ENCODE data around the gene CKMT2. TPM values are rescaled to one million over a fixed set of nuclear protein-coding genes. Genes with fewer than 3 reads are reported as not detected.

Gene CKMT2
- total and polyA plus RNA-seq, 7 donors, result 0.96 to 11.1 (median 4.6) TPM

DNA sequence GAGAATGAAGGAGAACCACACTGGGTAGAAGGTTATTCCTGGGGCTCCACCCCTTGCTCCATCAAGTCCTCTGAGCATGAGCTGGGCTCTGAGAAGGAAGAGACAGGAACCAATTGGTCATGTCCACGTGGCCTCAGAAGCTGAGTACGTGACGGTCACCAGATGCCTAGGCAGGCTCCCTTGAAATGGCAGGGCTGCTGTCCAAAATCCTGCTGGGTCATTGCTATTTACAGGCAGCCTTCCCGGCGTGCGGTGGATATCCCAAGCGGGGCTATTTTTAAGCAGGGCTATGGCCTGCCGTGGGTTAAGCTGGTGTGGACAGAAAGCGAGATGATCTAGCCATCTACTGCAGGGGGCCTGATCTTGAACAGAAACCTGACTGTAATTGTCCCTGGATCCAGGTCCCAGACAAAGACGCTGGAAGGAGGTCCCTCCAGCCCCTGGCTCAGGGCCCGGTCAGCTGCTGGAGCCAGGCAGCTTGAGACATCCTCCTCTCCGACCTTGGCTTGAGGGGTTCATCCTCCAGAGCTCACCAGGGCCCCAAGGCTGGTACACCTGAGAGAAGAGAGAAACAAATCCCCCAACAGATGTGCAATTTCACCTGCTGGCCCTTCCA, 550 bp upstream of the CKMT2 start:
- peak; percentile 20 to 65 (median 38) for TF ChIP-seq POLR2AphosphoS5 (IDR thresholded peaks at IDR 0.05)
- TF ChIP-seq EP300 (IDR thresholded peaks at IDR 0.05), result peak in 1 of 4 donors; percentile 44
- TF ChIP-seq, protein P1, sequence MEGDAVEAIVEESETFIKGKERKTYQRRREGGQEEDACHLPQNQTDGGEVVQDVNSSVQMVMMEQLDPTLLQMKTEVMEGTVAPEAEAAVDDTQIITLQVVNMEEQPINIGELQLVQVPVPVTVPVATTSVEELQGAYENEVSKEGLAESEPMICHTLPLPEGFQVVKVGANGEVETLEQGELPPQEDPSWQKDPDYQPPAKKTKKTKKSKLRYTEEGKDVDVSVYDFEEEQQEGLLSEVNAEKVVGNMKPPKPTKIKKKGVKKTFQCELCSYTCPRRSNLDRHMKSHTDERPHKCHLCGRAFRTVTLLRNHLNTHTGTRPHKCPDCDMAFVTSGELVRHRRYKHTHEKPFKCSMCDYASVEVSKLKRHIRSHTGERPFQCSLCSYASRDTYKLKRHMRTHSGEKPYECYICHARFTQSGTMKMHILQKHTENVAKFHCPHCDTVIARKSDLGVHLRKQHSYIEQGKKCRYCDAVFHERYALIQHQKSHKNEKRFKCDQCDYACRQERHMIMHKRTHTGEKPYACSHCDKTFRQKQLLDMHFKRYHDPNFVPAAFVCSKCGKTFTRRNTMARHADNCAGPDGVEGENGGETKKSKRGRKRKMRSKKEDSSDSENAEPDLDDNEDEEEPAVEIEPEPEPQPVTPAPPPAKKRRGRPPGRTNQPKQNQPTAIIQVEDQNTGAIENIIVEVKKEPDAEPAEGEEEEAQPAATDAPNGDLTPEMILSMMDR (IDR thresholded peaks at IDR 0.05), result no peak
- no peak for TF ChIP-seq POLR2A (IDR thresholded peaks at IDR 0.05)
- Histone ChIP-seq H3K27me3 (no peaks in the 10 kb centered on the region), H3K36me3 (no peaks in the 10 kb centered on the region), H3K4me1 (peaks cover 0 to 31% (median 22%) of the 10 kb centered on the region in 4 donors), H3K4me3 (peak overlapping the region; percentile 15 to 47 (median 44)), H3K27ac (peak overlapping the region; percentile 72 to 80 (median 78)), H3K9me3 (no peaks in the 10 kb centered on the region)
- intact Hi-C loops (cut with DNase I), result loop anchor here (2.0 kb wide), 1 partner anchor 66 kb away; no protein-coding TSS in a partner anchor
- peak; percentile 82 for DNase-seq
- 78 to 84% methylated on average over 12 of the region's 12 CpGs for WGBS, 2 donors

DNA sequence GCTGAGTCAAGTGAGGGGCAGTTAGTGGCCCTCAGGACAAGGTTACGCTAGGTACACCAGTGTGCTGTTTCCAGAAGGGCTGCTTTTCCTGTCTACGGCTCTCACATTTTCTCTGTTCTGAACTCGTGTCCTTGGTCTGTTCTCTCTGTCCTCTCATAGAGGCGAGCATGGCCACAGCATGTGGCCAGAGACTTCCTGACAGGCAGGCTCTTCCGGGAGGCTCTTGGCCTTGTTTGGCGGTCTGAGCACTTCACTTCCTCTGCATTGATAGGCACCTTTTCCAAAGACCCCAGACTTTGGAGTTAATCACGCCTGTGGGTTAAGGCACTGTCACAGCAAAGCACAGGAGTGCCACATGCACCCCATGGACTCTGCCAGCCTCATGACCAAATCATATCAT, 1.2 kb downstream of the CKMT2 start:
- intact Hi-C loops (cut with DNase I), result no loop called here
- DNase-seq, result no peak
- H3K4me1 ChIP-seq, result peaks cover 0 to 31% (median 22%) of the 10 kb centered on the region in 4 donors

DNA sequence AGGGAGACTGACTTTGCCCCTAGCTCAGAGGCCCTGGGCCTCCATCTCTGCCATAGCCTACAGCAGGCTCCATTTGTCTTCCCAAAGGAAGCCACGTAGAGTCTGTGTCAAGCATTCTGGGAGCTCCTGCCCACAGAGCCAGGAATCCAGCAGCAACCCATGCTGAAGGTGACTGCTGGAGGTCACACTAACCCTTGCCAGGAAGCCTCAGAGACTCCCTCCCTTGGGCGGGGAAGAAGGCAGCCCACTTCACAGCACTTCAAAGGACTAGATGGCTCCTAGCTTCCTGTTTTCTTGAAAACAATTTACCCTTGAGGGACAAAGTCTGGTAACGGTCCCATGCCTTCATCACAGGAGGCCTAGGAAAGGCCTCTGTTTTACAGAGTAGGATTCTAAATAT, 1.7 kb downstream of the CKMT2 start:
- H3K9me3 ChIP-seq, result no peaks in the 10 kb centered on the region
- no peaks in the 10 kb centered on the region for H3K27me3 ChIP-seq
- 69 to 81% methylated on average over 3 of the region's 3 CpGs for WGBS, 2 donors
- peaks cover 0 to 31% (median 22%) of the 10 kb centered on the region in 4 donors for H3K4me1 ChIP-seq
- no peaks in the 10 kb centered on the region for H3K36me3 ChIP-seq
- intact Hi-C loops (cut with DNase I), result no loop called here
- H3K27ac ChIP-seq, result peak overlapping the region in 3 of 4 donors; percentile 3 to 80 (median 78)
- TF ChIP-seq POLR2AphosphoS5 (IDR thresholded peaks at IDR 0.05), result no peak
- TF ChIP-seq, protein P1 (IDR thresholded peaks at IDR 0.05), result no peak
- no peak for TF ChIP-seq EP300 (IDR thresholded peaks at IDR 0.05)
- TF ChIP-seq POLR2A (IDR thresholded peaks at IDR 0.05), result no peak
- H3K4me3 ChIP-seq, result no peak overlapping the region
- DNase-seq, result no peak

More for the DNA sequence above, 1.2 kb downstream of the CKMT2 start:
- 91 to 94% methylated on average over 7 of the region's 7 CpGs for WGBS, 2 donors
- Histone ChIP-seq H3K4me3 (no peak overlapping the region), H3K27ac (peak overlapping the region in 3 of 4 donors; percentile 77 to 80 (median 78)), H3K36me3 (no peaks in the 10 kb centered on the region), H3K9me3 (no peaks in the 10 kb centered on the region), H3K27me3 (no peaks in the 10 kb centered on the region)
- TF ChIP-seq, protein P1 (IDR thresholded peaks at IDR 0.05), result no peak
- TF ChIP-seq POLR2A (IDR thresholded peaks at IDR 0.05) (no peak), EP300 (IDR thresholded peaks at IDR 0.05) (no peak), POLR2AphosphoS5 (IDR thresholded peaks at IDR 0.05) (no peak)

DNA sequence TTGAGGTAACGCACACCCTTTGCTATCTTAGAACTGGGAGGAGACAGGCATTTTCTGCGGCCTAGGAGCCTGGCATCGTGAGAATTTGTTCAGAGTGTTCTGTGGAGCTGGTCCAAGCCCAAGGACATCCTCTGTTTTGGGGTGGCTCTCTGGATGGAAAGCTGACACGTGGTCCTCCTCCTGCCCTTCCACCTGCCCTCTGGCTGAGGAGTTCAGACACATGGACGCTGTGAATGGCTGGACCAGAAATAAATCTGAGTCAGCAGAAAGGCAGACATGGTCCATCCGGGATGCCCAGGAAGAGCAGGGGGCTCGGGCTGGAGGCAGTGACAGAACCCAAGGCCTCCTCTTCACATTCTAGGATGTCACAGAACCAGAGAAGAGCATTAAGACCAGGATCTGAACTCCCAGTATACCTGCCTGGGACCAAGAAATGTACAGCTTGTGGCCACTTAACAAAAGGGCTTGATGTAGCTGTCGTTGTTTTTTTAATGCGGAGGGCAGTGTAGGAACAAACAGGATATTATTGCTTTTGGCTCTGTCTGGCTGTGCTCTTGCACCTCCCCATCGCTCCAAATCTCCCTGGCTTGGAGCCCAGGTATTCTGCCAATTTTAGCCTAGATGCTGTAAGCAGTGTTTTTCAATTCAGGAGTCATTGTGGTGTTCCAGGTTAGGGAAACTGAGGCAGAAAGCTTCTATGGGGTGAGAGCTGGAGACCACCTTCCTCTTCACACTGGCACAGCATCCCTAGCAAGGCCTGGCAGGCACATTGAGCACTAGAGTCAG, 2.4 kb downstream of the CKMT2 start:
- WGBS, 2 donors, result 79 to 84% methylated on average over 10 of the region's 10 CpGs
- no peaks in the 10 kb centered on the region for H3K27me3 ChIP-seq
- peaks cover 0 to 31% (median 22%) of the 10 kb centered on the region in 4 donors for H3K4me1 ChIP-seq
- TF ChIP-seq EP300 (IDR thresholded peaks at IDR 0.05) (no peak), POLR2AphosphoS5 (IDR thresholded peaks at IDR 0.05) (no peak), POLR2A (IDR thresholded peaks at IDR 0.05) (no peak)
- TF ChIP-seq, protein P1 (IDR thresholded peaks at IDR 0.05), result no peak
- H3K36me3 ChIP-seq, result no peaks in the 10 kb centered on the region
- no peak overlapping the region for H3K4me3 ChIP-seq
- H3K27ac ChIP-seq, result peak overlapping the region in 2 of 4 donors; percentile 78 to 80
- intact Hi-C loops (cut with DNase I), result no loop called here
- H3K9me3 ChIP-seq, result no peaks in the 10 kb centered on the region
- no peak for DNase-seq
